Measurements from ENCODE around the gene PCK1.

DNA sequence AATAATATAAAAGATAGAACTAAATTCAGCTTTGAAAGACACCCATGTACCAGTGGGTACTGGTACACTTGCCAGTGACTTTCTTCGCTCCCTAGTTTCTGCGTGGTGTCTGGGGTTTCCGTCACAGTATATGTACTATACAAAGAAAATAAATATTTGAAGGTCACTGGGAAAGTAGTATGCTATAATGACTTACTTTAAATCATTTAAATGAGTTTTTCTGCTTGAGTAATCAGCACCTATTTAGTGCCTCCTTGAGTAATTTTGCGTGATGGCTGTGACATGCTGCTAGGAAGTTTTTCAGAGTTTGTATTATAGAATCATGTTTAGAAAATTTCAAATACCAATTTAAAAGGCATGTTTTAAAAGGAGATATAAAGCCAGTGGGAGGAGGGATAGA is 32.8 kb upstream of the PCK1 start:
- TF ChIP-seq EZH2 (IDR thresholded peaks at IDR 0.05; ENCODE audit: insufficient read depth, poor library complexity, severe bottlenecking) (no peak), EZH2phosphoT487 (IDR thresholded peaks at IDR 0.05; ENCODE audit: insufficient read depth, low read depth) (no peak)

All from GM23248 (cell line).